ENCODE measurements around the gene OR11A1. TPM values are rescaled to one million over a fixed set of nuclear protein-coding genes. Genes with fewer than 3 reads are reported as not detected.

OR11A1 gene
- total and polyA plus RNA-seq, 12 donors = not detected

DNA sequence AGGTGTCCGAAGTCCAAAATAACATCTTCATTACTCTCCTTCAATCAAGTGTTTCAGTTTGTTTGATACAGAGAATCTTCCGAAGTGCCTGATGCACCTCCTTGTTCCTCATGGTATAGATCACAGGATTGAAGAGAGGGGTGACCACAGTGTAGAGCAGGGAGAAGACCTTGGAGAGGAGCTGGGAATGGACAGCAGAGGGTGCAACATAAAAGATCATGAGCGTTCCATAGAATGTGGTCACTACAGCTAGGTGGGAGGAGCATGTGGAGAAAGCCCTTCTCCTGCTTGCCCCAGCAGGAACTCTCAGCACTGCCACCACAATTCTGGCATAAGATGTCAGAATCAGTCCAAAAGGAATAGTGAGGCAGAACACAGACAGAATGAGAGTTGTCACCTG lies 30.2 kb downstream of the OR11A1 start:
- WGBS, 2 donors = 78 to 92% methylated on average over 3 of the region's 3 CpGs
- Histone ChIP-seq H3K27ac (no peak overlapping the region), H3K36me3 (no peaks in the 10 kb centered on the region), H3K27me3 (peaks cover 0 to 8% (median 0%) of the 10 kb centered on the region in 7 donors), H3K4me3 (no peak overlapping the region), H3K9me3 (no peaks in the 10 kb centered on the region), H3K4me1 (no peaks in the 10 kb centered on the region)
- ATAC-seq (no peak), DNase-seq (no peak)
- intact Hi-C loops (cut with DNase I) = no loop called here
- TF ChIP-seq CTCF (IDR thresholded peaks at IDR 0.05) = no peak

DNA sequence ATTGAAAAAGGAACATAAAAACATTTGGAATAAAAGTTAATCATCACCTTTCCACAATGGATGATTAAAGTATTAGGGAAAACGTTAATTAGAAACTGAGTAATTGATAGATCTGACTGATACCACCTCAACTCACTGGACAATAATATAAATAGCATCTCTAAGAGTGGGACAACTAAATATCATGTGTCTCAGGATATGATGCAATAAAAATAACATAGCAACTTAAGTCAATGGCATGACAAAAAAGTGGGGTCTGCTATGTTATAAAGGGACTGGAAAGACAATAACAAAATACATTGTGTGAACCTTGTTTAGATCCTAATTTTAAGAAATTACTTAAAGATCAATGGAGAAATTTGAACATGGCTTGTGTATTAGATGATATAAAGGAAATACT lies 31.8 kb downstream of the OR11A1 start:
- ATAC-seq = no peak
- peaks cover 0 to 12% (median 0%) of the 10 kb centered on the region in 11 donors for H3K9me3 ChIP-seq
- H3K4me1 ChIP-seq = no peaks in the 10 kb centered on the region
- WGBS, 2 donors = 31 to 36% methylated on average over 1 of the region's 1 CpG
- no peak overlapping the region for H3K27ac ChIP-seq
- H3K27me3 ChIP-seq = peaks cover 0 to 8% (median 0%) of the 10 kb centered on the region in 7 donors
- H3K4me3 ChIP-seq = no peak overlapping the region
- intact Hi-C loops (cut with DNase I) = no loop called here
- no peak for DNase-seq
- no peaks in the 10 kb centered on the region for H3K36me3 ChIP-seq
- TF ChIP-seq CTCF (IDR thresholded peaks at IDR 0.05) = no peak

- peaks cover 0 to 13% (median 0%) of the 10 kb centered on the region in 11 donors for H3K9me3 ChIP-seq
- no peak overlapping the region for H3K27ac ChIP-seq
- no peak for TF ChIP-seq CTCF (IDR thresholded peaks at IDR 0.05)
- H3K27me3 ChIP-seq = peaks cover 0 to 8% (median 0%) of the 10 kb centered on the region in 7 donors
- WGBS, 2 donors = 26 to 28% methylated on average over 2 of the region's 2 CpGs
- H3K4me3 ChIP-seq = no peak overlapping the region
- no peak for ATAC-seq
- DNase-seq = no peak
- no peaks in the 10 kb centered on the region for H3K4me1 ChIP-seq
- H3K36me3 ChIP-seq = no peaks in the 10 kb centered on the region
- intact Hi-C loops (cut with DNase I) = no loop called here
Observed at GRCh38 chr6:29424575-29424974, 32.3 kb downstream of the OR11A1 start.

DNA sequence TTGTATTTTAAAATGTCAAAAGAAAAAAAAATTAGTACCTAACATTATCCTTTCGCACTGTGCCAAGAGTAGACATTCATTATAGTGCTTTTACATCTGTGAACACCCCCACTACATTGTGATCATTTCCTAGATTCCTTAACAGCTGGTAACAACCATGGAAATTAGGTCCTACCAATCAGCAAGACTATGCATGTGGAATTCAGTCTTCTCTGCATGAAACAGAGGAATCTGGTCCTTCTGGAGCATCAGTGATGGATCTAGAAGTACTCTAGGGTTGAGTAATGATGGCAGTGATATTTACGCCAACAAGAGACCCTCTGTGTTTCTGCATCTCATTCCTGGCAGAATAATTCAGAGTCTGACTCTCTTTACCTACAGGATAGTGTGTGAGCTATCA lies 32.7 kb downstream of the OR11A1 start:
- Histone ChIP-seq H3K36me3 (no peaks in the 10 kb centered on the region), H3K27me3 (peaks cover 0 to 8% (median 0%) of the 10 kb centered on the region in 7 donors), H3K4me3 (no peak overlapping the region), H3K27ac (no peak overlapping the region), H3K9me3 (peaks cover 0 to 13% (median 0%) of the 10 kb centered on the region in 11 donors), H3K4me1 (no peaks in the 10 kb centered on the region)
- no peak for TF ChIP-seq CTCF (IDR thresholded peaks at IDR 0.05)
- no peak for DNase-seq
- intact Hi-C loops (cut with DNase I) = no loop called here
- no peak for ATAC-seq
- WGBS, 2 donors = 86 to 87% methylated on average over 2 of the region's 2 CpGs
